Activated T-cell treated with anti-CD3 and anti-CD28 coated beads, Interleukin-2, amount 50 U/mL, for 72 hours (primary cell): ENCODE results near the gene IFT80. TPM values are rescaled to one million over a fixed set of nuclear protein-coding genes. Genes with fewer than 3 reads are reported as not detected.

ENCODE experiments used
- ATAC-seq, 2 donors: fragments of 150-1000 bp; cut with Tn5 transposase; replicated peaks in 1 of 2; 2 replicates each; pipeline ENCODE4 v1.10.0; 2021; ENCODE audit warnings: moderate library complexity in 2 of 2, mild to moderate bottlenecking in 1 of 2
- DNase-seq, 2 donors: peaks; one replicate each; pipeline ENCODE4 v3.0.0; 2021 to 2022; ENCODE audit warnings: mixed read lengths in 1 of 2
- H3K27ac Mint-ChIP-seq: one replicate; pipeline ENCODE4 v1.8.0; 2022; ENCODE audit warnings: mild to moderate bottlenecking, moderate library complexity, mixed read lengths
- H3K27me3 Mint-ChIP-seq: one replicate; pipeline ENCODE4 v1.8.0; 2022; ENCODE audit warnings: low read depth, mixed read lengths
- H3K36me3 Mint-ChIP-seq, 2 donors: one replicate each; pipeline ENCODE4 v1.8.0; 2022; ENCODE audit warnings: mixed read lengths in 2 of 2, mild to moderate bottlenecking in 1 of 2; ENCODE audit not compliant: insufficient read depth in 2 of 2
- H3K4me1 Mint-ChIP-seq: one replicate; pipeline ENCODE4 v1.8.0; 2022; ENCODE audit warnings: low read depth, mixed read lengths
- H3K4me3 Mint-ChIP-seq, 2 donors: one replicate each; pipeline ENCODE4 v1.8.0; 2022; ENCODE audit warnings: mild to moderate bottlenecking in 2 of 2, mixed read lengths in 2 of 2, moderate library complexity in 2 of 2
- H3K9me3 Mint-ChIP-seq, 2 donors: one replicate each; pipeline ENCODE4 v1.8.0; 2022; ENCODE audit warnings: mixed read lengths in 2 of 2
- total RNA-seq, 2 donors: library from RNA; stranded (reverse); gene quantifications; one replicate each; pipeline ENCODE4 v1.2.3, GENCODE V29; 2022

The IFT80 gene
- total RNA-seq, 2 donors from 2014 or later = 22.2 to 22.7 TPM

GRCh38 chr3:160224256-160224655, 174.8 kb downstream of the IFT80 start:
- Mint-ChIP-seq H3K4me3 (peak overlapping the region in 1 of 2 donors; percentile 85), H3K27ac (no peak overlapping the region), H3K4me1 (peaks cover 14% of the 10 kb centered on the region), H3K9me3 (no peaks in the 10 kb centered on the region), H3K27me3 (peaks cover 55% of the 10 kb centered on the region), H3K36me3 (peaks cover 0 to 2% of the 10 kb centered on the region in 2 donors)
- ATAC-seq (no peak), DNase-seq (no peak)

GRCh38 chr3:160221019-160221418, 178.0 kb downstream of the IFT80 start:
- no peaks in the 10 kb centered on the region for H3K36me3 Mint-ChIP-seq
- no peak overlapping the region for H3K4me3 Mint-ChIP-seq
- H3K27ac Mint-ChIP-seq = no peak overlapping the region
- H3K4me1 Mint-ChIP-seq = peaks cover 8% of the 10 kb centered on the region
- DNase-seq = no peak
- H3K27me3 Mint-ChIP-seq = peaks cover 51% of the 10 kb centered on the region
- no peak for ATAC-seq
- no peaks in the 10 kb centered on the region for H3K9me3 Mint-ChIP-seq

- no peaks in the 10 kb centered on the region for H3K9me3 Mint-ChIP-seq
- ATAC-seq (no peak), DNase-seq (no peak)
- H3K27me3 Mint-ChIP-seq = peaks cover 51% of the 10 kb centered on the region
- H3K36me3 Mint-ChIP-seq = no peaks in the 10 kb centered on the region
- no peak overlapping the region for H3K27ac Mint-ChIP-seq
- H3K4me1 Mint-ChIP-seq = peaks cover 8% of the 10 kb centered on the region
- H3K4me3 Mint-ChIP-seq = no peak overlapping the region
Measured at GRCh38 chr3:160220038-160220437, 179.0 kb downstream of the IFT80 start.

GRCh38 chr3:160218136-160218535, 180.9 kb downstream of the IFT80 start:
- Mint-ChIP-seq H3K4me1 (no peaks in the 10 kb centered on the region), H3K36me3 (no peaks in the 10 kb centered on the region), H3K4me3 (no peak overlapping the region), H3K9me3 (no peaks in the 10 kb centered on the region), H3K27ac (no peak overlapping the region), H3K27me3 (peaks cover 33% of the 10 kb centered on the region)
- no peak for ATAC-seq
- DNase-seq = no peak

- no peaks in the 10 kb centered on the region for H3K9me3 Mint-ChIP-seq
- no peak overlapping the region for H3K27ac Mint-ChIP-seq
- DNase-seq (no peak), ATAC-seq (no peak)
- no peaks in the 10 kb centered on the region for H3K36me3 Mint-ChIP-seq
- H3K27me3 Mint-ChIP-seq = peaks cover 30% of the 10 kb centered on the region
- no peaks in the 10 kb centered on the region for H3K4me1 Mint-ChIP-seq
- H3K4me3 Mint-ChIP-seq = no peak overlapping the region
Measured at GRCh38 chr3:160217675-160218074, 181.3 kb downstream of the IFT80 start.

GRCh38 chr3:160213191-160213590, 185.8 kb downstream of the IFT80 start:
- no peak for DNase-seq
- no peak overlapping the region for H3K27ac Mint-ChIP-seq
- H3K9me3 Mint-ChIP-seq = no peaks in the 10 kb centered on the region
- peaks cover 6% of the 10 kb centered on the region for H3K27me3 Mint-ChIP-seq
- no peak overlapping the region for H3K4me3 Mint-ChIP-seq
- ATAC-seq = no peak
- H3K36me3 Mint-ChIP-seq = no peaks in the 10 kb centered on the region
- H3K4me1 Mint-ChIP-seq = no peaks in the 10 kb centered on the region

- ATAC-seq (peak; percentile 44 to 65), DNase-seq (no peak)
- no peaks in the 10 kb centered on the region for H3K4me1 Mint-ChIP-seq
- no peak overlapping the region for H3K27ac Mint-ChIP-seq
- H3K27me3 Mint-ChIP-seq = peaks cover 6% of the 10 kb centered on the region
- H3K36me3 Mint-ChIP-seq = no peaks in the 10 kb centered on the region
- H3K9me3 Mint-ChIP-seq = no peaks in the 10 kb centered on the region
- no peak overlapping the region for H3K4me3 Mint-ChIP-seq
Measured at GRCh38 chr3:160210799-160211221, 188.2 kb downstream of the IFT80 start.

GRCh38 chr3:160210341-160210740, 188.7 kb downstream of the IFT80 start:
- no peaks in the 10 kb centered on the region for H3K9me3 Mint-ChIP-seq
- no peak overlapping the region for H3K27ac Mint-ChIP-seq
- no peak for DNase-seq
- peaks cover 6% of the 10 kb centered on the region for H3K27me3 Mint-ChIP-seq
- H3K4me1 Mint-ChIP-seq = no peaks in the 10 kb centered on the region
- H3K4me3 Mint-ChIP-seq = no peak overlapping the region
- no peaks in the 10 kb centered on the region for H3K36me3 Mint-ChIP-seq
- no peak for ATAC-seq

Other genes starting within 250 kb of the IFT80 start
- under 1 TPM; 0.09 to 0.10 TPM for gene C3orf80, start 173.8 kb downstream of the IFT80 start, total RNA-seq
- 100 to 1,000 TPM; 167 to 206 TPM for gene SMC4, start 425 bp upstream of the IFT80 start, total RNA-seq
- gene TRIM59, start 50.6 kb upstream of the IFT80 start, total RNA-seq = 10 to 100 TPM; 39.9 to 41.8 TPM
- 10 to 100 TPM; 64.8 to 78.0 TPM for gene KPNA4, start 166.3 kb upstream of the IFT80 start, total RNA-seq